NCI-H446 (cell line): ENCODE measurements around the gene GRIN2B.

Experiments used
- DNase-seq, 2 experiments: peaks; one replicate each; lab custom pipeline; 2025; lab: John Stamatoyannopoulos, UW

The GRIN2B gene

DNA sequence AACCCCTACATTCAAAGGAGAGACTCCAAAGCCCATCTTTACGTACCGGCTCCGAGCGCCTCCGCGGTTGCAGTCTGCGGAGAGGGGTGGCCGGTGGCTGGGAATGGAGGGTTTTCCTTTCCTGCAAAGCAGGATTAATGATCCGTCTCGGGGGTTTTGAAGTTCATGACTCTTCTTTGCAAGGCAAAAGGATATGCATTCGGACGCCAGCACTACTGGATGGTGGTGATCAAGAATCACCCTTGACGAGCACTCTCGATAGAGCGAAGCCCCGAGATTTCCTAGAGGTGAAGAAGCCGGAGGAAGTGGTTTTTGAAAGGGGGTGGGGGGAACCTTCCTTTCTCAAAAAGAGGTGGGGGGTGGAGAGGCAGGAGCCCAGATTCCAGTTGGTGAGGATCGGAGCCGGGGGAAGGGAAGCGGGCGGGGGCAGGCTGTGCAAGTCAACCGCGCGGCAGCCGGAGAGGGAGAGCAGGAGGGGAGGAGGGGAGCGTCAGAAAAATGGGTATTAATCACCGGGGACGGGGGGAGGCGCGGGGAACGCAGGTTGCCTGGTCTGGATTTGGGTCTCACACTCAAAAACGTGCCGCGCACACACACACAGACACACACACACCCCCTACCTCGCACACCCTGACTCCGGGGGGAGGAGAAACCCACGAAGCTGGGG lies at the start of gene GRIN2B:
Gene GRIN2B, minus strand, starts transcription at position 307 of the 667 bp plus-strand sequence. CDS start 115,394 bp downstream, outside the sequence.
- DNase-seq, result peak; percentile 23 to 48

GRCh38 chr12:14026537-14026936 lies 45.1 kb upstream of the GRIN2B start:
- DNase-seq, result no peak

- no peak for DNase-seq
These were observed 43.2 kb upstream of the GRIN2B start for GRCh38 chr12:14024591-14024990.

DNA sequence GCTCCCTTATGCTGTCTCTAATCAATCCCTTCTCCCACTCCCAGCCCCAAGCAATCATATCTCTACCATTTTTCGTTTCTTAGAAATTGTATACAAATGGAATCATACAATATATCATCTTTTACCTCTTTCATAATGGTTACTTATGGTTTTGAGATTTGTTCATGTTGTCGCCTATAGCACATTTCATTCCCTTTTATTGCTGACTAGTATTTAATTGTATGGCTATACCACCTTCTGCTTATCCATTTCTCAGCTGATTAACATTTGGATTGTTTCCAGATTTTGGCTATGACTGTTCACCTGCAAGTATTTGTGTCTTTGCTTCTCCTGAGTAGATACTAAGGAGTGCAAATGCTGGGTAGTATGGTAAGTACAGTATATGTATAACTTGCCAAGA lies 36.7 kb upstream of the GRIN2B start:
- DNase-seq, result no peak

GRCh38 chr12:14010989-14011388 lies 29.6 kb upstream of the GRIN2B start:
- DNase-seq, result no peak

- DNase-seq, result no peak
These were observed 26.2 kb upstream of the GRIN2B start for GRCh38 chr12:14007639-14008038.

DNA sequence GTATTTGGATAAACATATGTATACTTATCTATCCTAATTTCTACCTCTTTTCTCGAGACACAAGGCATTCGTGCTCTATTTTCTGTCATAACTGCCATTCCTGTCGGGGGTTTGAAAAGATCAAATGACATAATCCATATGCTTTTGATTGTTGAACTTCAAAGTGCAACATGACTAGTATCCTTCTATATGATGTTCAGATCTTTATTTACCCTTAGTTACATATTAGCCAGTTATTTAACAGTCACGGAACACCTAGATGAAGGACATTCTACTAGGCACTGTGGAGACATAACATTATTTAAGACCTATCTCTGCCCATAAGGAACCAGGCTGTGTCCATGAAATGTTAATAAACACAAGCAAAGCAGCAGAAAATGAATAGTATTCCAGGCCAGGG lies 11.2 kb upstream of the GRIN2B start:
- no peak for DNase-seq

DNA sequence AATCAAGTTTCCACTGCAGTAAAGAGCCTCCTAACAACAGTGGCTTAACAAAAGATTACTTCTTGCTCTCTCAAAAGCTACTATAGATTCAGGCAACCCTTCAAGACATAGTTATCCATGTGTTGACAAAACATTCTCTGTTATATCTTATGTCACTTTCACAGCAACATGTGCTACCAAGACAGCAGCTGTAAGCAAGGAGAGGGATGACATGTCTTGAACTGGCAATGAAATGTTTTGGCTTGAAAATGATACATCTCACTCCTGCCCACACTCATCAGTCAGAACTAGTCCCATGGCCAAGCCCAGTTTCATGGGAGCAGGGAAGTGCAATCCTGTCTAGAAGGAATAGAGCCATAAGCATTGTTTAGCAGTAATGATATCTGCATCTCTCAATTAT lies 10.7 kb upstream of the GRIN2B start:
- no peak for DNase-seq

DNA sequence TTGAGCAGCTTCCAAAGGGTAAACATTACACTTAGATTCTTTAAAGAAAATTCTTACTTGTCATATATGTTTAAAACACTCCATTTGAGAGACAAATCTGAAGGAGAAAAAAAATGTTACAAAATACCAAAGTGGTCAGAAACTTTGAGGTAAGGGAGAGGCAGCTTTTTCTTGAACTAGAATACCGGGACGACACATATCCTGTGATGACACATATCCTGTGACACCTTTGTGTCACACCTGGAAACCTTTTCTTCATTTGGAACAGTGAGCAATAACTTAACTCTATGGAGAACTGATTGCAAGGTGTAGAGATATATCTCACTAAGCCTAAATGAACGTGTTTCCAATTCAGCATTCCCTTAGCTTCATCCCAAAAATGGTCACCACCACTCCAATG lies 4.6 kb upstream of the GRIN2B start:
- no peak for DNase-seq

GRCh38 chr12:13981990-13982389 lies 588 bp upstream of the GRIN2B start:
- DNase-seq, result peak; percentile 41 to 71

DNA sequence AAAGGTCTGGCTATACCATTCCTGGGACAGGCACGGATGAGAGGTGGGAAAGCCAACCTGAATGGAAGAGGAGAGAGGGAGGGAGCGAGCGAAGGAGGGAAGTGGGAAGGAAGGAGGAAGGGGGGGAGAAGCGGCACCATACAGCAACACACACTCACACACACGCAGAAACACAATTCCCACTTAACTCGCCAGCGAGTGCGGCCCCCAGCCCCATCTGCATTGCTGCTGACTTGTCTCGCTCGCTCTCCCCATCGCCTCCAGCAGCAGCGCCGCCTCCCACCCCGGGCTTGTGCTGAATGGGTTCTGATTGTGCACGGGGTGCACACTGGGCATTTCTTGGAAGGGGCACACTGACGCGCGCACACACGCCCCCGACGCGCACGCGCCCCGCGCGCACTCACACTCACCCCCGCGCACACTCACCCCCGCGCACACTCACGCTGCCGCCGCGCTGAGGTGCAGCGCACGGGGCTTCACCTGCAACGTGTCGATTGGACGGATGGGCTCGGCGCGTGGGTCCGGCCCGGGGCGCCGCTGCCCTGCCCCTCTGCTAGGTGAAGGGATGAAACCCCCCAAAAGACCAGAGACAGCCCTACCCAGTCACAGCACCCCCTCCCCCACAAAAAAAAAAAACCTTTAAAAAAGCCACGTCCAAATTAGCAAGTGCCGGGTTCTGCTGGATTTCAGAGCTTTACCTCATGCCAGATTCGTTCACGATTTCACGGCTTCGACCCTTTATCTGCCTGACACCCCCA lies 685 bp downstream of the GRIN2B start:
- peak in 1 of 2 experiments; percentile 37 for DNase-seq

DNA sequence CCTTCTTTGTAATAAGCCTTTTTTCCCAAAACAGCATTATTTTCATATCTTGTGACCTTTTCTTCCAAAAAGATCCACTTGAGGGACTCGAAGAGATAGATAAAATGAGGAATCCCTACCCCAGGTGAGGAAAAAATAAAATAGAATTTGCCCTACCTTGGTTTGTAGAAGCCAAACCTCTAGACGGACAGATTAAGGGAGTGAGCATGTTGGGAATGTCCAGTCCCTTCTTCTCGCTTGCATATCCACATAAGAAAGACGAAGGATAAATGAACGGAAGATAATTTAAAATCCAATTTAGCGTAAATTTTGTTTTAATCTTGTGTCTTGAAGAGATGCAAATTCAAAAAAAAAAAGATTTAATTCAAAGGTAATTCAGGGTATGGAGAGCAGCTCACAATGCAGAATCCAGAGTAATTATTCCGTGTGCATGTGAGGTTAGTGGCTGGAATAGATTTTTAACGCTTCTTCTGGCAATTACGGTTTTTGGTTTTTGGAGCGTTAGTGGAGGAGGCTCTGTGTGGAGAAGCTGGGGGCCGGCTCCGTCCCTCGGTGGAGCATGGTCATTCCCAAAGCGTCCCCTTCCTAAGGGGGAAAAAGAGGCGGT lies 1.5 kb downstream of the GRIN2B start:
- peak in 1 of 2 experiments; percentile 6 for DNase-seq

- DNase-seq, result no peak
These were observed 2.5 kb downstream of the GRIN2B start for GRCh38 chr12:13978876-13979275.

GRCh38 chr12:13976880-13977279 lies 4.5 kb downstream of the GRIN2B start:
- DNase-seq, result no peak

- no peak for DNase-seq
These were observed 5.3 kb downstream of the GRIN2B start for GRCh38 chr12:13976028-13976584.

- peak in 1 of 2 experiments; percentile 87 for DNase-seq
These were observed 7.4 kb downstream of the GRIN2B start for GRCh38 chr12:13973996-13974395.

DNA sequence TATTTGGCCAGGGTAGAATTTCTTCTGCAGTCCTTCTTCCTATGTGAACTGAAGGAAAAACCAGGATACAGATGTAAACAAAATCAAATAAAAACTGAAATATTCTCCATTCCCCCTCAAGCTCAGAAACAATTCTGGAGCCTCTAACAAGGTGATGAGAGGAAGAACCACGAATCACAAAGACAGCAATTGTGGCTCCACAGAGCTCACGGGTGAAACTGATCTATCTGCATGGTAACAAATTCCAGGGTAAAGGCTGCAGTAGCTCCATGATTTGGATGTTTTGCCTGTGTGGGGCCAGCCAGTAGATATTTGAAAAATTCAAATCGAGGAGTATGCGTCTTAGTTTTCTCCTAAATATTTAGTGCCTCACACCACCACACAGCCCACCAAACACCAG lies 10.6 kb downstream of the GRIN2B start:
- DNase-seq, result no peak

DNA sequence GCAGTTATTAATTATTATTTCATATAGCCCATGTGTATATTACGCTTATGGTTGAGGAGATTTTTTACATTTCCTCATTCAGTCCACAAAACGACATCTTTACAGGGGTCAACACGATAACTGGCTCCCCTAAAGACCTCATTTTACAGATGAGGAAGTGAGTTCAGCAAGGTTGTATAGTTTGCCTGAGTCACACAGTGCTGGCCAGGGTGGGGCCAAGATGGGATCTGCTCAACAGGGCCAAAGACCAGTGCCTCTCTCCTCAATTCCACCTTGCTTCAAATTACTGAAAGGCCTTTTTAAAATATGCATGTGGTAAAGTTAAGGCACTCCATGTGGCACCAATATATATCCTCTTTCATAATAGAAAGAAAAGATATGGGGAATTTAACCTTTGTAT lies 13.1 kb downstream of the GRIN2B start:
- no peak for DNase-seq

DNA sequence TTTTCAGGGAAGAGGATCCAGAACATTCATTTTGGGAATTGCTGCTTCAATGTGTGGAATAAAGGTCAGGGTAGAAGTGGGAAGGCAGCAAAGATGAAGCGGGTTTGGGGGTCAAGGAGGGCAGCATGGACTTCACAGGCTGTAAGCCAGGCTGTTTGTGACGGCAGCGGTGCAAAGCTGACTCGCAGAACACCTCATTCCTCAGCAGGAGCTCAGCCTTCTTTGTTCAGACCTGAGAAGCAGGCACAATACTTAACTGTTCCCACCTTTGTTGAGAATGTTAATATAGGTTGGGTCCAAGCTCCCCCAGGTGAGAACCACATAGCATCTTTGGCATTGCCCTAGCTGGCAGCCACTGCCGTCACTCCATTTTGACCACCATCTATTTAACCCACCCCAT lies 16.7 kb downstream of the GRIN2B start:
- no peak for DNase-seq

DNA sequence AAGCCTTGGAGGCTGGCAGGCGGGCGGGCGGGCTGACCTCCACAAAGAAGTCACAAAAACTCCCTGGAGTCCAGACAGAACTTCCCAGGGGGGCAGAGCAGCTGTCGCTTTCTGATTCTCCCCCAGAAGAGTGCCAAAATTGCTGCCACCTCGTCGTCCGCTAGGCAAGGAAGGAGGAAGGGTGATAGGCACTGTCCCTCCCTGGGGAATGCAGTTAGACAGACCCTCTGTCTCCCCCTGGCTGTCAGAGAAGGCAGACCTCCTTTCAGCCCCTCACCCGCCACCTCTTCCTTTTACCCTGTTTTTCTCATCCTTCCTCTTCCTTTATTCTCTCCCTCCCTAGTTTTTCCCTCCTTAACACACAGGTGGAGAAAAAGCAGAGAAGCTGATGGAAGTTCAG lies 18.7 kb downstream of the GRIN2B start:
- DNase-seq, result peak in 1 of 2 experiments; percentile 47

DNA sequence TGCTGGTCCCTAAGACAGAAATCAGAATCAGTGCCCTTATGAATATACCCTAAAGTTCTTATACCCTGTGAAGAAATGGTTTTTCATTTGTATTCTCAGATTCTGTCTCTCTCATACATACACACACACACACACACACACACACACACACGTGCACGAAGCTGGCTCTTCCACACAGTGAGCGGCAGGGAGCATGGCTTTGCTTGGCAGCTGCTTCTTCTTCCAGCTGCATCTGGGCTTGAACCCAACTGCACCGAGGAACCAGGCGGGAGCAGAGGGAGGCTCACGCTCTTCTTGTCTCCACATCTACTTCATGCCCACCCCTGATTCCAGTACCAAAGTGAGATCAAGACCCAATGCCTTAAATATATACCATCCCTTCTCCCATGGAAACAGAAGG lies 19.4 kb downstream of the GRIN2B start:
- peak in 1 of 2 experiments; percentile 65 for DNase-seq

GRCh38 chr12:13959131-13959723 lies 22.2 kb downstream of the GRIN2B start:
- no peak for DNase-seq
